Endothelial cell of umbilical vein (primary cell): ENCODE data around the gene ARPC2. TPM values are rescaled to one million over a fixed set of nuclear protein-coding genes. Genes with fewer than 3 reads are reported as not detected.
"Not testable (repeated sequence)": the region's sequence is repeated elsewhere in the genome, so short reads cannot be mapped to it uniquely, and the experiment has no call there.

Source experiments
- BruUV-seq: library from RNA; stranded (reverse); fragments of 400-500 nt; replicated peaks from 2 replicates; lab custom pipeline; 2021; lab: Mats Ljungman, UMichigan
- CTCF ChIA-PET: fragments of 300-600, 350-600 bp; sonication (Branson Sonifier 250); formaldehyde crosslinking; loops from one replicate; lab custom pipeline; 2021; ENCODE audit warnings: antibody characterized with exemption, inconsistent platforms; lab: Charles Lee
- POLR2A ChIA-PET: fragments of 300-600, 350-600 bp; sonication (Branson Sonifier 250); formaldehyde crosslinking; loops from one replicate; lab custom pipeline; 2021; ENCODE audit warnings: antibody characterized with exemption, inconsistent platforms; lab: Charles Lee
- DNase-seq: peaks from one replicate; pipeline ENCODE4 v3.0.0-alpha.2; 2011; ENCODE audit warnings: low read depth, low spot score
- FAIRE-seq: peaks from 2 replicates; lab custom pipeline; 2011; peaks lifted over from hg19 to GRCh38; lab: Jason Lieb, UNC
- H2AFZ ChIP-seq: 2 replicates; pipeline ENCODE4 v1.6.0; 2012; ENCODE audit warnings: low read depth, low read length, control low read depth, inconsistent platforms
- H3K27ac ChIP-seq: 2 replicates; pipeline ENCODE4 v1.5.1; 2011; ENCODE audit warnings: low read depth, mild to moderate bottlenecking, control low read depth, low read length, moderate library complexity; ENCODE audit not compliant: insufficient read depth
- H3K27me3 ChIP-seq, 2 experiments: 2 replicates each; pipeline versions ENCODE4 v1.6.0 to v1.6.1; 2011; ENCODE audit warnings: low read length in 2 of 2, mixed read lengths in 1 of 2; ENCODE audit not compliant: control insufficient read depth in 2 of 2, insufficient read depth in 2 of 2
- H3K36me3 ChIP-seq, 2 experiments: 2 replicates in 1 of 2; 3 replicates in 1 of 2; pipeline ENCODE4 v1.5.1; 2011; ENCODE audit warnings: low read length in 2 of 2, mild to moderate bottlenecking in 1 of 2, moderate library complexity in 1 of 2; ENCODE audit not compliant: control insufficient read depth in 2 of 2, insufficient read depth in 2 of 2; ENCODE audit errors: extremely low read depth in 1 of 2
- H3K4me1 ChIP-seq: 3 replicates; pipeline ENCODE4 v1.5.1; 2011; ENCODE audit warnings: mild to moderate bottlenecking, low read length; ENCODE audit not compliant: control insufficient read depth, insufficient read depth; ENCODE audit errors: extremely low read depth
- H3K4me2 ChIP-seq: 2 replicates; pipeline ENCODE4 v1.6.1; 2011; ENCODE audit warnings: low read length, control low read depth, mixed read lengths; ENCODE audit not compliant: insufficient read depth
- H3K4me3 ChIP-seq, 3 experiments: fragments of 200-600 bp in 1 of 3; sonication (generic), shearing (Covaris generic) in 1 of 3; replicated peaks in 1 of 3; 2 replicates each; pipeline ENCODE4 v1.5.1; 2011 to 2016; ENCODE audit warnings: control low read depth in 3 of 3, low read length in 3 of 3, mild to moderate bottlenecking in 2 of 3, inconsistent platforms in 1 of 3, low read depth in 1 of 3, moderate library complexity in 1 of 3; ENCODE audit not compliant: insufficient read depth in 1 of 3
- H3K79me2 ChIP-seq: 2 replicates; pipeline ENCODE4 v1.6.0; 2012; ENCODE audit warnings: low read length, inconsistent platforms; ENCODE audit not compliant: control insufficient read depth, insufficient read depth
- H3K9ac ChIP-seq: replicated peaks from 2 replicates; pipeline ENCODE3; 2011; ENCODE audit warnings: low read length, control low read depth; ENCODE audit not compliant: insufficient read depth; ENCODE audit errors: extremely low read depth
- H3K9me1 ChIP-seq: replicated peaks from 3 replicates; pipeline ENCODE4 v1.6.0; 2011; ENCODE audit warnings: mild to moderate bottlenecking, low read length; ENCODE audit not compliant: control insufficient read depth, insufficient read depth; ENCODE audit errors: extremely low read depth
- H3K9me3 ChIP-seq: replicated peaks from 2 replicates; pipeline ENCODE4 v1.5.1; 2012; ENCODE audit warnings: low read length, inconsistent platforms; ENCODE audit not compliant: control insufficient read depth, insufficient read depth
- H4K20me1 ChIP-seq: replicated peaks from 2 replicates; pipeline ENCODE3; 2011; ENCODE audit warnings: mild to moderate bottlenecking, low read length; ENCODE audit not compliant: control insufficient read depth, insufficient read depth; ENCODE audit errors: extremely low read depth
- CTCF ChIP-seq, 2 donors: IDR thresholded peaks; 1 replicate in 1 of 2; 2 replicates in 1 of 2; pipeline ENCODE4 v1.5.1; 2011; ENCODE audit warnings: low read length in 2 of 2, mild to moderate bottlenecking in 2 of 2, moderate library complexity in 2 of 2, control low read depth in 1 of 2, inconsistent platforms in 1 of 2, low read depth in 1 of 2; ENCODE audit not compliant: insufficient read depth in 1 of 2; ENCODE audit errors: extremely low read depth in 1 of 2
- EZH2 ChIP-seq: IDR thresholded peaks from 2 replicates; pipeline ENCODE4 v1.6.1; 2012; ENCODE audit warnings: borderline replicate concordance, low read depth, mild to moderate bottlenecking, moderate library complexity, low read length, inconsistent platforms; ENCODE audit not compliant: severe bottlenecking
- FOS ChIP-seq: IDR thresholded peaks from 2 replicates; pipeline ENCODE4 v1.6.1; 2011; ENCODE audit warnings: mild to moderate bottlenecking, low read length, moderate library complexity, borderline replicate concordance; ENCODE audit not compliant: insufficient read depth
- GATA2 ChIP-seq: IDR thresholded peaks from 2 replicates; pipeline ENCODE4 v1.7.0; 2011; ENCODE audit warnings: low read depth, mild to moderate bottlenecking, moderate library complexity, mixed read lengths, low read length; ENCODE audit not compliant: insufficient read length, insufficient read depth
- JUN ChIP-seq: IDR thresholded peaks from 2 replicates; pipeline ENCODE4 v1.6.1; 2011; ENCODE audit warnings: borderline replicate concordance, low read depth; ENCODE audit not compliant: insufficient read length, insufficient read depth
- MAX ChIP-seq: IDR thresholded peaks from 2 replicates; pipeline ENCODE4 v1.6.1; 2011; ENCODE audit not compliant: insufficient read depth, insufficient read length
- MYC ChIP-seq: IDR thresholded peaks from one replicate; pipeline ENCODE4 v1.6.1; 2011; ENCODE audit warnings: mild to moderate bottlenecking, low read depth, low read length
- POLR2A ChIP-seq: IDR thresholded peaks from 2 replicates; pipeline ENCODE4 v1.6.1; 2012; ENCODE audit warnings: low read depth, mild to moderate bottlenecking, control low read depth, low read length
- POLR2AphosphoS5 ChIP-seq: IDR thresholded peaks from 2 replicates; pipeline ENCODE4 v1.6.1; 2012; ENCODE audit warnings: low read depth, mild to moderate bottlenecking, control low read depth, low read length, moderate library complexity; ENCODE audit not compliant: insufficient read depth
- dilution Hi-C: fragments of 300-500 bp; cut with MboI; formaldehyde crosslinking; loops from one replicate; pipeline ENCODE4 v1.15.0; 2019; ENCODE audit warnings: low sequenced_read_pairs; ENCODE audit not compliant: extremely low pct_ligation_motif_present
- intact Hi-C: fragments of 100-400 bp; cut with micrococcal nuclease; formaldehyde crosslinking; loops from one replicate; pipeline ENCODE4 v1.10.0; 2022
- polyA plus RNA-seq, 4 experiments: library from polyadenylated mRNA; depleted of rRNA in 3 of 4; stranded (reverse) in 3 of 4; unstranded in 1 of 4; fragments of >200 nt; gene quantifications; 2 replicates each; pipeline versions ENCODE4 v1.2.1 to v1.2.3, GENCODE V29; 2011 to 2012; ENCODE audit warnings: missing spikeins in 1 of 4
- total RNA-seq: library from RNA; stranded (reverse); gene quantifications from 2 replicates; pipeline ENCODE4 v1.2.3, GENCODE V29; 2021

The ARPC2 gene
- total and polyA plus RNA-seq, 2 donors (not counting 3 experiments of a cell fraction or from before 2014, with no cell fraction given) = 417 to 455 TPM

- FAIRE-seq (no peak), DNase-seq (no peak)
- peaks cover 15% of the 10 kb centered on the region in 2 experiments for H3K27me3 ChIP-seq
- no TSS peak for BruUV-seq
- no peak overlapping the region for H3K4me3 ChIP-seq
- H3K9ac ChIP-seq = no peak overlapping the region
- intact Hi-C loops (loop anchor here (5.0 kb wide), 1 partner anchor 87 kb away; no protein-coding TSS in a partner anchor), dilution Hi-C loops (no loop called here)
- H3K4me2 ChIP-seq = no peak overlapping the region
- no peak overlapping the region for H3K27ac ChIP-seq
- no peak overlapping the region for H2AFZ ChIP-seq
- ChIA-PET POLR2A (no interaction called here), CTCF (interaction anchor here (0.6 to 1.0 kb wide), 3 partner anchors 10 to 61 kb away, joined by 3 to 4 read pairs (median 4); no protein-coding TSS in a partner anchor)
- H4K20me1 ChIP-seq = no peaks in the 10 kb centered on the region
- H3K4me1 ChIP-seq = no peaks in the 10 kb centered on the region
- no peaks in the 10 kb centered on the region for H3K9me3 ChIP-seq
- TF ChIP-seq POLR2AphosphoS5 (no peak), JUN (no peak), EZH2 (no peak), CTCF (IDR thresholded peaks at IDR 0.05; ENCODE audit: extremely low read depth in 1 of 2, insufficient read depth in 1 of 2, low read depth in 1 of 2, low read length in 2 of 2) (no peak), MYC (no peak), FOS (no peak), MAX (no peak), GATA2 (no peak), POLR2A (no peak)
- H3K36me3 ChIP-seq = no peaks in the 10 kb centered on the region
- no peaks in the 10 kb centered on the region for H3K79me2 ChIP-seq
- no peaks in the 10 kb centered on the region for H3K9me1 ChIP-seq
Observed at GRCh38 chr2:218169757-218170546, 47.0 kb upstream of the ARPC2 start.

GRCh38 chr2:218171744-218172143 lies 45.2 kb upstream of the ARPC2 start:
- peaks cover 7 to 10% of the 10 kb centered on the region in 2 experiments for H3K27me3 ChIP-seq
- dilution Hi-C loops, BruUV-seq, H3K9me1 ChIP-seq, H3K4me1 ChIP-seq, H3K4me3 ChIP-seq, FAIRE-seq, H4K20me1 ChIP-seq, H3K36me3 ChIP-seq, H2AFZ ChIP-seq, POLR2A ChIA-PET, H3K79me2 ChIP-seq, H3K4me2 ChIP-seq, H3K9me3 ChIP-seq, DNase-seq, intact Hi-C loops, H3K27ac ChIP-seq, H3K9ac ChIP-seq: not testable (repeated sequence)
- CTCF ChIA-PET = interaction anchor here (0.7 to 1.8 kb wide), 4 partner anchors 10 to 686 kb away, joined by 3 to 4 read pairs (median 3); no protein-coding TSS in a partner anchor
